Endothelial cell of umbilical vein (primary cell): ENCODE results near the gene STARD13. TPM values are rescaled to one million over a fixed set of nuclear protein-coding genes. Genes with fewer than 3 reads are reported as not detected.

Source experiments
- BruUV-seq: library from RNA; stranded (reverse); fragments of 400-500 nt; replicated peaks from 2 replicates; lab custom pipeline; 2021; lab: Mats Ljungman, UMichigan
- CTCF ChIA-PET: fragments of 300-600, 350-600 bp; sonication (Branson Sonifier 250); formaldehyde crosslinking; loops from one replicate; lab custom pipeline; 2021; ENCODE audit warnings: antibody characterized with exemption, inconsistent platforms; lab: Charles Lee
- POLR2A ChIA-PET: fragments of 300-600, 350-600 bp; sonication (Branson Sonifier 250); formaldehyde crosslinking; loops from one replicate; lab custom pipeline; 2021; ENCODE audit warnings: antibody characterized with exemption, inconsistent platforms; lab: Charles Lee
- DNase-seq: peaks from one replicate; pipeline ENCODE4 v3.0.0-alpha.2; 2011; ENCODE audit warnings: low read depth, low spot score
- FAIRE-seq: peaks from 2 replicates; lab custom pipeline; 2011; peaks lifted over from hg19 to GRCh38; lab: Jason Lieb, UNC
- H2AFZ ChIP-seq: 2 replicates; pipeline ENCODE4 v1.6.0; 2012; ENCODE audit warnings: low read depth, low read length, control low read depth, inconsistent platforms
- H3K27ac ChIP-seq: 2 replicates; pipeline ENCODE4 v1.5.1; 2011; ENCODE audit warnings: low read depth, mild to moderate bottlenecking, control low read depth, low read length, moderate library complexity; ENCODE audit not compliant: insufficient read depth
- H3K27me3 ChIP-seq, 2 experiments: 2 replicates each; pipeline versions ENCODE4 v1.6.0 to v1.6.1; 2011; ENCODE audit warnings: low read length in 2 of 2, mixed read lengths in 1 of 2; ENCODE audit not compliant: control insufficient read depth in 2 of 2, insufficient read depth in 2 of 2
- H3K36me3 ChIP-seq, 2 experiments: 2 replicates in 1 of 2; 3 replicates in 1 of 2; pipeline ENCODE4 v1.5.1; 2011; ENCODE audit warnings: low read length in 2 of 2, mild to moderate bottlenecking in 1 of 2, moderate library complexity in 1 of 2; ENCODE audit not compliant: control insufficient read depth in 2 of 2, insufficient read depth in 2 of 2; ENCODE audit errors: extremely low read depth in 1 of 2
- H3K4me1 ChIP-seq: 3 replicates; pipeline ENCODE4 v1.5.1; 2011; ENCODE audit warnings: mild to moderate bottlenecking, low read length; ENCODE audit not compliant: control insufficient read depth, insufficient read depth; ENCODE audit errors: extremely low read depth
- H3K4me2 ChIP-seq: 2 replicates; pipeline ENCODE4 v1.6.1; 2011; ENCODE audit warnings: low read length, control low read depth, mixed read lengths; ENCODE audit not compliant: insufficient read depth
- H3K4me3 ChIP-seq, 3 experiments: fragments of 200-600 bp in 1 of 3; sonication (generic), shearing (Covaris generic) in 1 of 3; replicated peaks in 1 of 3; 2 replicates each; pipeline ENCODE4 v1.5.1; 2011 to 2016; ENCODE audit warnings: control low read depth in 3 of 3, low read length in 3 of 3, mild to moderate bottlenecking in 2 of 3, inconsistent platforms in 1 of 3, low read depth in 1 of 3, moderate library complexity in 1 of 3; ENCODE audit not compliant: insufficient read depth in 1 of 3
- H3K79me2 ChIP-seq: 2 replicates; pipeline ENCODE4 v1.6.0; 2012; ENCODE audit warnings: low read length, inconsistent platforms; ENCODE audit not compliant: control insufficient read depth, insufficient read depth
- H3K9ac ChIP-seq: replicated peaks from 2 replicates; pipeline ENCODE3; 2011; ENCODE audit warnings: low read length, control low read depth; ENCODE audit not compliant: insufficient read depth; ENCODE audit errors: extremely low read depth
- H3K9me1 ChIP-seq: replicated peaks from 3 replicates; pipeline ENCODE4 v1.6.0; 2011; ENCODE audit warnings: mild to moderate bottlenecking, low read length; ENCODE audit not compliant: control insufficient read depth, insufficient read depth; ENCODE audit errors: extremely low read depth
- H3K9me3 ChIP-seq: replicated peaks from 2 replicates; pipeline ENCODE4 v1.5.1; 2012; ENCODE audit warnings: low read length, inconsistent platforms; ENCODE audit not compliant: control insufficient read depth, insufficient read depth
- H4K20me1 ChIP-seq: replicated peaks from 2 replicates; pipeline ENCODE3; 2011; ENCODE audit warnings: mild to moderate bottlenecking, low read length; ENCODE audit not compliant: control insufficient read depth, insufficient read depth; ENCODE audit errors: extremely low read depth
- CTCF ChIP-seq, 2 donors: IDR thresholded peaks; 1 replicate in 1 of 2; 2 replicates in 1 of 2; pipeline ENCODE4 v1.5.1; 2011; ENCODE audit warnings: low read length in 2 of 2, mild to moderate bottlenecking in 2 of 2, moderate library complexity in 2 of 2, control low read depth in 1 of 2, inconsistent platforms in 1 of 2, low read depth in 1 of 2; ENCODE audit not compliant: insufficient read depth in 1 of 2; ENCODE audit errors: extremely low read depth in 1 of 2
- EZH2 ChIP-seq: IDR thresholded peaks from 2 replicates; pipeline ENCODE4 v1.6.1; 2012; ENCODE audit warnings: borderline replicate concordance, low read depth, mild to moderate bottlenecking, moderate library complexity, low read length, inconsistent platforms; ENCODE audit not compliant: severe bottlenecking
- GATA2 ChIP-seq: IDR thresholded peaks from 2 replicates; pipeline ENCODE4 v1.7.0; 2011; ENCODE audit warnings: low read depth, mild to moderate bottlenecking, moderate library complexity, mixed read lengths, low read length; ENCODE audit not compliant: insufficient read length, insufficient read depth
- JUN ChIP-seq: IDR thresholded peaks from 2 replicates; pipeline ENCODE4 v1.6.1; 2011; ENCODE audit warnings: borderline replicate concordance, low read depth; ENCODE audit not compliant: insufficient read length, insufficient read depth
- MAX ChIP-seq: IDR thresholded peaks from 2 replicates; pipeline ENCODE4 v1.6.1; 2011; ENCODE audit not compliant: insufficient read depth, insufficient read length
- MYC ChIP-seq: IDR thresholded peaks from one replicate; pipeline ENCODE4 v1.6.1; 2011; ENCODE audit warnings: mild to moderate bottlenecking, low read depth, low read length
- POLR2A ChIP-seq: IDR thresholded peaks from 2 replicates; pipeline ENCODE4 v1.6.1; 2012; ENCODE audit warnings: low read depth, mild to moderate bottlenecking, control low read depth, low read length
- POLR2AphosphoS5 ChIP-seq: IDR thresholded peaks from 2 replicates; pipeline ENCODE4 v1.6.1; 2012; ENCODE audit warnings: low read depth, mild to moderate bottlenecking, control low read depth, low read length, moderate library complexity; ENCODE audit not compliant: insufficient read depth
- dilution Hi-C: fragments of 300-500 bp; cut with MboI; formaldehyde crosslinking; loops from one replicate; pipeline ENCODE4 v1.15.0; 2019; ENCODE audit warnings: low sequenced_read_pairs; ENCODE audit not compliant: extremely low pct_ligation_motif_present
- intact Hi-C: fragments of 100-400 bp; cut with micrococcal nuclease; formaldehyde crosslinking; loops from one replicate; pipeline ENCODE4 v1.10.0; 2022
- polyA plus RNA-seq, 4 experiments: library from polyadenylated mRNA; depleted of rRNA in 3 of 4; stranded (reverse) in 3 of 4; unstranded in 1 of 4; fragments of >200 nt; gene quantifications; 2 replicates each; pipeline versions ENCODE4 v1.2.1 to v1.2.3, GENCODE V29; 2011 to 2012; ENCODE audit warnings: missing spikeins in 1 of 4
- total RNA-seq: library from RNA; stranded (reverse); gene quantifications from 2 replicates; pipeline ENCODE4 v1.2.3, GENCODE V29; 2021

STARD13 gene
- total and polyA plus RNA-seq, 2 donors (not counting 3 experiments of a cell fraction or from before 2014, with no cell fraction given): 11.0 to 47.7 TPM

GRCh38 chr13:33089311-33089710, 196.2 kb downstream of the STARD13 start:
- Histone ChIP-seq H3K36me3 (no peaks in the 10 kb centered on the region), H2AFZ (no peak overlapping the region), H3K9ac (no peak overlapping the region), H3K27ac (no peak overlapping the region), H4K20me1 (no peaks in the 10 kb centered on the region), H3K4me2 (no peak overlapping the region), H3K9me3 (no peaks in the 10 kb centered on the region), H3K9me1 (no peaks in the 10 kb centered on the region), H3K79me2 (no peaks in the 10 kb centered on the region), H3K4me3 (no peak overlapping the region), H3K27me3 (no peaks in the 10 kb centered on the region), H3K4me1 (peaks cover 42% of the 10 kb centered on the region)
- ChIA-PET CTCF (interaction anchor here (2.0 kb wide), 1 partner anchor 13 kb away, joined by 5 read pairs; no protein-coding TSS in a partner anchor), POLR2A (no interaction called here)
- no TSS peak for BruUV-seq
- dilution Hi-C loops (no loop called here), intact Hi-C loops (no loop called here)
- FAIRE-seq: no peak
- TF ChIP-seq MYC (no peak), EZH2 (no peak), GATA2 (no peak), POLR2A (no peak), POLR2AphosphoS5 (no peak), CTCF (IDR thresholded peaks at IDR 0.05; ENCODE audit: extremely low read depth in 1 of 2, insufficient read depth in 1 of 2, low read depth in 1 of 2, low read length in 2 of 2) (no peak), JUN (no peak), MAX (no peak)
- no peak for DNase-seq
